Thyroid gland (tissue), 4 donors: ENCODE data around the gene UBXN7.

Experiments used
- CTCF ChIP-seq, 6 experiments: fragments of 200-600 bp in 3 of 6; fragments of 450-650 bp in 3 of 6; sonication (generic) in 3 of 6; IDR thresholded peaks; one replicate each; pipeline ENCODE4 v1.5.1; 2016 to 2019; ENCODE audit warnings: antibody characterized with exemption in 6 of 6, mild to moderate bottlenecking in 2 of 6, inconsistent platforms in 1 of 6, moderate library complexity in 1 of 6
- POLR2A ChIP-seq, 2 donors: fragments of 450-650 bp; IDR thresholded peaks; one replicate each; pipeline ENCODE4 v1.6.1; 2017; ENCODE audit warnings: antibody characterized with exemption in 2 of 2, mild to moderate bottlenecking in 2 of 2, moderate library complexity in 1 of 2

GRCh38 chr3:196365736-196366135 lies 66.5 kb downstream of the UBXN7 start:
- no peak for TF ChIP-seq POLR2A (IDR thresholded peaks at IDR 0.05)
- TF ChIP-seq CTCF (IDR thresholded peaks at IDR 0.05): no peak
